Neural cell (in vitro differentiated cells): ENCODE measurements around the gene SULT4A1. TPM values are rescaled to one million over a fixed set of nuclear protein-coding genes. Genes with fewer than 3 reads are reported as not detected.

Experiments
- H2AFZ ChIP-seq: fragments of 200-600, 300-800 bp; sonication (generic), shearing (Covaris generic); 2 replicates; pipeline ENCODE4 v1.6.0; 2014; ENCODE audit warnings: low read depth, mild to moderate bottlenecking, antibody characterized with exemption, low read length, moderate library complexity
- H3F3A ChIP-seq: fragments of 200-600 bp; shearing (Covaris generic); 2 replicates; pipeline ENCODE4 v1.6.1; 2016; ENCODE audit warnings: mild to moderate bottlenecking, moderate library complexity, mixed read lengths, antibody characterized with exemption, low read length; ENCODE audit not compliant: insufficient read depth, poor library complexity, severe bottlenecking
- H3K27ac ChIP-seq: fragments of 200-600, 300-800 bp; sonication (generic), shearing (Covaris generic); 2 replicates; pipeline ENCODE4 v1.5.1; 2014; ENCODE audit warnings: mild to moderate bottlenecking, low read length, moderate library complexity
- H3K27me3 ChIP-seq: fragments of 300-800, 200-600 bp; sonication (generic), shearing (Covaris generic); 2 replicates; pipeline ENCODE4 v1.6.0; 2014; ENCODE audit warnings: mild to moderate bottlenecking, low read depth, low read length, moderate library complexity; ENCODE audit not compliant: insufficient read depth
- H3K36me3 ChIP-seq: fragments of 300-800, 200-600 bp; sonication (generic), shearing (Covaris generic); 2 replicates; pipeline ENCODE4 v1.5.1; 2014; ENCODE audit warnings: mild to moderate bottlenecking, antibody characterized with exemption, low read length, moderate library complexity; ENCODE audit not compliant: insufficient read depth
- H3K4me2 ChIP-seq: fragments of 300-800, 200-600 bp; sonication (generic), shearing (Covaris generic); 2 replicates; pipeline ENCODE4 v1.6.0; 2014; ENCODE audit warnings: mild to moderate bottlenecking, low read length
- H3K4me3 ChIP-seq: fragments of 300-800, 200-600 bp; sonication (generic), shearing (Covaris generic); 2 replicates; pipeline ENCODE4 v1.5.1; 2014; ENCODE audit warnings: mild to moderate bottlenecking, low read length, moderate library complexity
- H3K79me2 ChIP-seq: fragments of 200-600 bp; shearing (Covaris generic); replicated peaks from 2 replicates; pipeline ENCODE4 v1.6.0; 2014; ENCODE audit warnings: mild to moderate bottlenecking, low read length, moderate library complexity; ENCODE audit not compliant: insufficient read depth
- H3K9ac ChIP-seq: fragments of 300-800, 200-600 bp; sonication (generic), shearing (Covaris generic); 2 replicates; pipeline ENCODE4 v1.6.1; 2016; ENCODE audit warnings: mild to moderate bottlenecking, low read length, mixed read lengths
- H3K9me2 ChIP-seq: fragments of 200-600 bp; shearing (Covaris generic); 2 replicates; pipeline ENCODE4 v1.6.1; 2016; ENCODE audit warnings: mild to moderate bottlenecking, low read length, mixed read lengths; ENCODE audit not compliant: insufficient read depth
- H3K9me3 ChIP-seq: fragments of 200-600, 300-800 bp; sonication (generic), shearing (Covaris generic); 2 replicates; pipeline ENCODE4 v1.6.1; 2016; ENCODE audit warnings: mild to moderate bottlenecking, mixed run types, low read length, moderate library complexity, mixed read lengths
- H4K20me1 ChIP-seq: fragments of 200-600 bp; shearing (Covaris generic); 2 replicates; pipeline ENCODE4 v1.6.1; 2016; ENCODE audit warnings: mild to moderate bottlenecking, mixed run types; ENCODE audit not compliant: insufficient read depth
- CTCF ChIP-seq: fragments of 450-650 bp; IDR thresholded peaks from 2 replicates; pipeline ENCODE4 v1.5.1; 2014; ENCODE audit warnings: antibody characterized with exemption, mild to moderate bottlenecking, moderate library complexity; ENCODE audit not compliant: poor library complexity, severe bottlenecking
- EP300 ChIP-seq: fragments of 450-650 bp; conservative IDR thresholded peaks from 2 replicates; pipeline ENCODE4 v1.6.1; 2014; ENCODE audit warnings: antibody characterized with exemption, mild to moderate bottlenecking, moderate library complexity; ENCODE audit not compliant: poor library complexity, severe bottlenecking
- EZH2 ChIP-seq: fragments of 200-600, 300-800 bp; shearing (Covaris generic), sonication (generic); IDR thresholded peaks from 2 replicates; pipeline ENCODE4 v1.6.1; 2014; ENCODE audit warnings: antibody characterized with exemption, low read length, borderline replicate concordance, mild to moderate bottlenecking; ENCODE audit not compliant: insufficient read depth, poor library complexity, severe bottlenecking
- MXI1 ChIP-seq: fragments of 450-650 bp; conservative IDR thresholded peaks from 2 replicates; pipeline ENCODE4 v1.6.1; 2014; ENCODE audit warnings: antibody characterized with exemption, mild to moderate bottlenecking; ENCODE audit not compliant: poor library complexity, severe bottlenecking
- POLR2AphosphoS5 ChIP-seq: IDR thresholded peaks from 2 replicates; pipeline ENCODE4 v1.6.1; 2012
- RAD21 ChIP-seq: fragments of 450-650 bp; conservative IDR thresholded peaks from 2 replicates; pipeline ENCODE4 v1.6.1; 2014; ENCODE audit warnings: antibody characterized with exemption, mild to moderate bottlenecking, moderate library complexity
- REST ChIP-seq: IDR thresholded peaks from 2 replicates; pipeline ENCODE4 v1.6.1; 2012; ENCODE audit warnings: borderline replicate concordance
- SMC3 ChIP-seq: fragments of 450-650 bp; conservative IDR thresholded peaks from 2 replicates; pipeline ENCODE4 v1.6.1; 2014; ENCODE audit warnings: antibody characterized with exemption, mild to moderate bottlenecking, moderate library complexity; ENCODE audit not compliant: poor library complexity
- TAF1 ChIP-seq: IDR thresholded peaks from 2 replicates; pipeline ENCODE4 v1.6.1; 2012; ENCODE audit warnings: low read depth
- polyA plus RNA-seq: library from polyadenylated mRNA; depleted of rRNA; stranded (reverse); fragments of >200 nt; gene quantifications from 2 replicates; pipeline ENCODE4 v1.2.3, GENCODE V29; 2014

SULT4A1 gene
- polyA plus RNA-seq, 1 donor from 2014 or later = 182 TPM

GRCh38 chr22:43817402-43817801 lies 44.9 kb downstream of the SULT4A1 start:
- Histone ChIP-seq H2AFZ (no peak overlapping the region), H3K9me3 (no peaks in the 10 kb centered on the region), H3F3A (no peaks in the 10 kb centered on the region), H3K4me2 (no peak overlapping the region), H3K36me3 (no peaks in the 10 kb centered on the region), H3K4me3 (no peak overlapping the region), H3K9ac (no peak overlapping the region), H3K27me3 (no peaks in the 10 kb centered on the region), H4K20me1 (no peaks in the 10 kb centered on the region), H3K79me2 (no peaks in the 10 kb centered on the region), H3K9me2 (no peaks in the 10 kb centered on the region), H3K27ac (no peak overlapping the region)
- TF ChIP-seq EP300 (no peak), SMC3 (no peak), RAD21 (no peak), TAF1 (no peak), REST (no peak), CTCF (no peak), MXI1 (no peak), EZH2 (no peak), POLR2AphosphoS5 (no peak)

GRCh38 chr22:43814264-43814663 lies 48.0 kb downstream of the SULT4A1 start:
- Histone ChIP-seq H3K9ac (no peak overlapping the region), H3F3A (no peaks in the 10 kb centered on the region), H3K27me3 (no peaks in the 10 kb centered on the region), H3K36me3 (no peaks in the 10 kb centered on the region), H3K9me2 (no peaks in the 10 kb centered on the region), H3K4me2 (no peak overlapping the region), H3K79me2 (no peaks in the 10 kb centered on the region), H4K20me1 (no peaks in the 10 kb centered on the region), H2AFZ (no peak overlapping the region), H3K4me3 (no peak overlapping the region), H3K27ac (no peak overlapping the region), H3K9me3 (no peaks in the 10 kb centered on the region)
- TF ChIP-seq POLR2AphosphoS5 = no peak
- TF ChIP-seq EP300 = no peak
- no peak for TF ChIP-seq TAF1
- no peak for TF ChIP-seq CTCF
